ENCODE data around the gene SHBG. TPM values are rescaled to one million over a fixed set of nuclear protein-coding genes. Genes with fewer than 3 reads are reported as not detected.

SHBG gene
- total RNA-seq, 1 experiment from 2014 or later, result not detected

GRCh38 chr17:7580604-7581575 is 49.0 kb upstream of the SHBG start:
- Histone ChIP-seq H3K9me3 (ENCODE audit: control insufficient read depth in 1 of 2, insufficient read depth in 1 of 2, low read depth in 1 of 2, low read length in 2 of 2) (no peaks in the 10 kb centered on the region), H3K79me2 (ENCODE audit: insufficient read depth, low read length) (peaks cover 66% of the 10 kb centered on the region), H3K27ac (ENCODE audit: low read depth, low read length) (no peak overlapping the region), H4K20me1 (ENCODE audit: insufficient read depth) (peaks cover 14% of the 10 kb centered on the region; the same call in 1 of the 2 replicates), H3K9me2 (ENCODE audit: insufficient read depth) (no peaks in the 10 kb centered on the region), H3K27me3 (ENCODE audit: insufficient read depth, low read length) (no peaks in the 10 kb centered on the region), H2AFZ (ENCODE audit: low read depth, low read length, poor library complexity, severe bottlenecking) (no peak overlapping the region), H3K4me1 (ENCODE audit: control insufficient read depth in 1 of 2, insufficient read depth in 2 of 2, low read length in 2 of 2) (peaks cover 14 to 72% of the 10 kb centered on the region in 2 experiments), H3K4me3 (replicated peaks in 1 of 2; ENCODE audit: low read depth in 1 of 2, low read length in 2 of 2) (no peak overlapping the region), H3K9ac (ENCODE audit: low read length) (no peak overlapping the region), H3K36me3 (ENCODE audit: control insufficient read depth in 1 of 2, insufficient read depth in 2 of 2, low read length in 2 of 2) (peaks cover 17 to 34% of the 10 kb centered on the region in 2 experiments), H3K4me2 (ENCODE audit: low read length) (peak overlapping the region; percentile 58; the same call in 1 of the 2 replicates)
- RAD21 ChIA-PET (ENCODE audit: low non-redundant PET in 1 of 2, low total read pairs in 2 of 2, uncharacterized antibody in 2 of 2, unreplicated experiment in 2 of 2), result no interaction called here
- CTCF ChIA-PET, result interaction anchor here (0.7 kb wide), 1 partner anchor 32 kb away, joined by 3 read pairs; the partner anchor contains the start of gene TNFSF12
- ATAC-seq (no peak), DNase-seq (ENCODE audit: low read depth, low spot score) (no peak)
- intact Hi-C loops (cut with micrococcal nuclease), result loop anchor here (5.0 kb wide), 1 partner anchor 256 kb away; no protein-coding TSS in a partner anchor
- POLR2A ChIA-PET, result interaction anchor here (1.1 kb wide), 1 partner anchor 106 kb away, joined by 4 read pairs; the partner anchor contains the start of gene TP53
- BruUV-seq (replicated peaks), result no TSS peak
- TF ChIP-seq CTCF (IDR thresholded peaks at IDR 0.05 in 2 of 3, conservative IDR thresholded peaks at IDR 0.05 in 1 of 3; ENCODE audit: borderline replicate concordance in 1 of 3, insufficient read depth in 1 of 3, low read depth in 2 of 3, low read length in 2 of 3) (no peak), CEBPB (IDR thresholded peaks at IDR 0.05; ENCODE audit: low read depth) (no peak), ELF1 (IDR thresholded peaks at IDR 0.05; ENCODE audit: borderline replicate concordance, low read depth) (no peak), SIN3A (IDR thresholded peaks at IDR 0.05; ENCODE audit: low read depth) (no peak), SRF (IDR thresholded peaks at IDR 0.05; ENCODE audit: low read depth) (no peak), POLR2A (IDR thresholded peaks at IDR 0.05; ENCODE audit: borderline replicate concordance, extremely low read depth, insufficient read depth, insufficient read length) (no peak), CBX3 (IDR thresholded peaks at IDR 0.05; ENCODE audit: low read depth) (no peak), TCF7L2 (IDR thresholded peaks at IDR 0.05; ENCODE audit: borderline replicate concordance, extremely low read depth, insufficient read depth, insufficient read length) (no peak), ZFX (IDR thresholded peaks at IDR 0.05) (no peak), ATF3 (IDR thresholded peaks at IDR 0.05) (no peak), POLR2AphosphoS5 (IDR thresholded peaks at IDR 0.05; ENCODE audit: low read depth, low read length) (no peak)
